Central memory CD8-positive, alpha-beta T cell (primary cell): ENCODE results near the gene MYL11.
A peak's percentile ranks its signal among the peaks of the same experiment; 100 is the strongest.

Source experiments
- ATAC-seq: fragments of 150-1000 bp; cut with Tn5 transposase; replicated peaks from 2 replicates; pipeline ENCODE4 v1.10.0; 2022; ENCODE audit warnings: mild to moderate bottlenecking, moderate FRiP score, moderate number of reproducible peaks; ENCODE audit not compliant: poor library complexity, severe bottlenecking; ENCODE audit errors: extremely low read depth
- DNase-seq, 2 donors: peaks; one replicate each; pipeline ENCODE4 v3.0.0; 2021; ENCODE audit warnings: low spot score in 2 of 2
- H3K27ac Mint-ChIP-seq: one replicate; pipeline ENCODE4 v1.8.0; 2022; ENCODE audit warnings: low read depth, mild to moderate bottlenecking, moderate library complexity, mixed read lengths
- H3K27me3 Mint-ChIP-seq: one replicate; pipeline ENCODE4 v1.8.0; 2022; ENCODE audit warnings: mixed read lengths
- H3K36me3 Mint-ChIP-seq: one replicate; pipeline ENCODE4 v1.8.0; 2022; ENCODE audit warnings: mild to moderate bottlenecking, moderate library complexity, mixed read lengths; ENCODE audit not compliant: insufficient read depth
- H3K4me1 Mint-ChIP-seq: one replicate; pipeline ENCODE4 v1.8.0; 2022; ENCODE audit warnings: mixed read lengths
- H3K4me3 Mint-ChIP-seq: one replicate; pipeline ENCODE4 v1.8.0; 2022; ENCODE audit warnings: mild to moderate bottlenecking, moderate library complexity, mixed read lengths
- H3K9me3 Mint-ChIP-seq: one replicate; pipeline ENCODE4 v1.8.0; 2022; ENCODE audit warnings: mixed read lengths

The MYL11 gene

GRCh38 chr16:30348929-30349328 lies 25.7 kb upstream of the MYL11 start:
- H3K27ac Mint-ChIP-seq = peak overlapping the region; percentile 77
- DNase-seq (no peak), ATAC-seq (no peak)
- no peaks in the 10 kb centered on the region for H3K9me3 Mint-ChIP-seq
- peaks cover 43% of the 10 kb centered on the region for H3K4me1 Mint-ChIP-seq
- no peak overlapping the region for H3K4me3 Mint-ChIP-seq
- H3K27me3 Mint-ChIP-seq = no peaks in the 10 kb centered on the region
- H3K36me3 Mint-ChIP-seq = peaks cover 23% of the 10 kb centered on the region

- Mint-ChIP-seq H3K4me1 (peaks cover 49% of the 10 kb centered on the region), H3K36me3 (peaks cover 30% of the 10 kb centered on the region)
Observed at GRCh38 chr16:30349675-30350074, 24.9 kb upstream of the MYL11 start.

DNA sequence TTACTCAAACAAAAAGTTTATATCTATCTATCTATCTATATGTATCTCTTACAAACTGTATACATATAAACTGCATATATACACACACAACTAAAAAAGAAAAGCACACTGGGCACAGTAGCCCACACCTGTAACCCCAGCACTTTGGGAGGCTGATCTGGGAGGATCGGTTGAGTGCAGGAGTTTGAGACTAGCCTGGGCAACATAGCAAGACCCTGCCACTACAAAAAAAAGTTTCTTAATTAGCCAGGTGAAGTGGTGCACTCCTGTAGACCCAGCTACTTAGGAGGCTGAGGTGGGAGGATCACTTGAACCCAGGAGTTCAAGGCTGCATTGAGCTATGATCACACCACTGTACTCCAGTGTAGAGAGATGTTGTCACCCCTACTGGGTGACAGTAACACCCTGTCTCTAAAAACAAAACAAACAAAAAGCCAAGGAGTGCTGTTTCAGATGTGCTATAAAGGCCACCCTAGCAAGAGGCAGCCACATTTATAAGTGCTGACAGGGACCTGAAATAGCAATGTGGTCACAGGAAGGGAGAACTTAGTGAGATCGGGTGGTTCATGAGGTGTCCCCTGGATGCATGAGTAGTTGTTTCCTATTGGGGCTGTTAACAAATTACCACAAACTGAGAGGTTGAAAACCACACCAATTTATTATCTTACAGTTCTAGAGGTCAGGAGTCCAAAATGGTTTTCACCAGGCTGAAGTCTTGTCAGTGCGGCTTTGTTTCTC lies 24.3 kb upstream of the MYL11 start:
- Mint-ChIP-seq H3K9me3 (no peaks in the 10 kb centered on the region), H3K4me1 (peaks cover 56% of the 10 kb centered on the region), H3K27me3 (no peaks in the 10 kb centered on the region), H3K4me3 (peak overlapping the region; percentile 23), H3K36me3 (peaks cover 34% of the 10 kb centered on the region), H3K27ac (peak overlapping the region; percentile 77)
- no peak for DNase-seq
- ATAC-seq = peak; percentile 57

More at GRCh38 chr16:30349675-30350074, 24.9 kb upstream of the MYL11 start:
- H3K9me3 Mint-ChIP-seq = no peaks in the 10 kb centered on the region
- H3K27me3 Mint-ChIP-seq = no peaks in the 10 kb centered on the region
- H3K27ac Mint-ChIP-seq = peak overlapping the region; percentile 77
- DNase-seq (no peak), ATAC-seq (peak; percentile 10)
- peak overlapping the region; percentile 8 for H3K4me3 Mint-ChIP-seq

DNA sequence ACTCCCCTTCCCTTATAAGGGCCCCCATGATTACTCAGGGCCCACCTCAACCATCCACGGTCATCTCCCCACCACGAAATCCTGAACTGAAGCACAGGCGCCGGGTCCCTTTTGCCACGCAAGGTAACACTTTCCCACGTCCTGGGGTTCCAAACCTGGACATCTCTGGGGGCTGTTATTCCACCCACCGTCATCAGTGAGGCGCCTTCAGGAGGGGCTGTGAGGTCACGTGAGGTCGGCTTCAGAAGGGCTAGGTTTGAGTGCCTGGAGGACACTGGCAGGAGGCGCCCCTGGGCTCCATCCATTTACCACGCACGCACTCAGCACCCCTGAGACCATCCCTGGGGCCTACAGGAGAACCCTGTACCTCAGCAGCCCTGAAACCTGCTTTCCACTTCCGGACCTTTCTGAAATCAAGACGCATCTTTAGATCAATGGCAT lies 23.6 kb upstream of the MYL11 start:
- Mint-ChIP-seq H3K27ac (peak overlapping the region; percentile 77), H3K27me3 (no peaks in the 10 kb centered on the region), H3K4me3 (peak overlapping the region; percentile 23), H3K9me3 (no peaks in the 10 kb centered on the region), H3K4me1 (peaks cover 63% of the 10 kb centered on the region), H3K36me3 (peaks cover 34% of the 10 kb centered on the region)
- DNase-seq (no peak), ATAC-seq (no peak)

DNA sequence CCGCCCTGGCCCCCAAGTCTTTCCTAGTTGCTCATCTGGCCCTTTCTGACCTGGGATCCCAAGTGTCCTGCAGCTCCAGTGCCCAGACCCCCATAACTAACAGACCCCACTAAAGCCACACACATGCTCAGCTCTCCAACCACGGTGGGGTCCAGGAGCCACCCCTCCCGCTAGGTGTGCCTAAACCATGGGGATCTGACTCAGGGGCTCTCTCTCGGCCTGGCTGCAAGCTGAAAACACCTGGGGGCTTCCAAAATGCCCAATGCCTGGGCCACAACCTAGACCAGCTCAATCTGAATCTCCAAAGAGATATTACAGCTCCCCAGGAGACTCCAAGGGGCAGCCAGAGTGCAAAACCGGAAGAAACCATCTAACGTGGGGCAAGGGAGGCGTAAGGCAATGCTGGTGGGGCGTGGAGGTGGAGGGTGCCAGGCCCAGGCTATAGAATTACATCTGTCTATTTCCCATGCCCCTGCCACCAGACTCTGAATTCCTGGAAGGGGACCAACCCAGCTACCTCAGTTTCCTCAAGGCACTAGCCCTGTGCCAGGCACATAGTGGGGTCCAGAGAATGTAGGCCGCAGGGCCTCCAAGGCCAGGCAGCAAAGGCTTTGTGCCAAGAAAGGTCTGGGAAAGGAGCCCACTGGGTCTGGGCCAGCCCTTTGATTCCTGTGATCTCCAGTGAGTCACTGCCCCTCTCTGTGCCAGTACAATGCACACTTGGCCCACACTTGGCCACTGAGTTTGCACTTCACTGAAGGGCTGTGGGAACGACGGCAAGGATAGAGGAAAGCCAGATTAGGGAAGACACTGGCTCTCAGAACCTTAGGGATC lies 22.8 kb upstream of the MYL11 start:
- Mint-ChIP-seq H3K9me3 (no peaks in the 10 kb centered on the region), H3K4me3 (peak overlapping the region; percentile 16), H3K27me3 (no peaks in the 10 kb centered on the region), H3K27ac (peak overlapping the region; percentile 77), H3K36me3 (peaks cover 34% of the 10 kb centered on the region), H3K4me1 (peaks cover 69% of the 10 kb centered on the region)
- DNase-seq = no peak
- no peak for ATAC-seq

- H3K27ac Mint-ChIP-seq = peak overlapping the region; percentile 32
- no peak for ATAC-seq
- H3K36me3 Mint-ChIP-seq = peaks cover 39% of the 10 kb centered on the region
- no peak overlapping the region for H3K4me3 Mint-ChIP-seq
- peaks cover 75% of the 10 kb centered on the region for H3K4me1 Mint-ChIP-seq
- H3K27me3 Mint-ChIP-seq = no peaks in the 10 kb centered on the region
- no peak for DNase-seq
- H3K9me3 Mint-ChIP-seq = no peaks in the 10 kb centered on the region
Observed at GRCh38 chr16:30352488-30353401, 21.9 kb upstream of the MYL11 start.

GRCh38 chr16:30353438-30354129 lies 21.0 kb upstream of the MYL11 start:
- ATAC-seq (no peak), DNase-seq (no peak)
- H3K27ac Mint-ChIP-seq = peak overlapping the region; percentile 97
- no peaks in the 10 kb centered on the region for H3K9me3 Mint-ChIP-seq
- peaks cover 37% of the 10 kb centered on the region for H3K36me3 Mint-ChIP-seq
- H3K4me1 Mint-ChIP-seq = peaks cover 75% of the 10 kb centered on the region
- H3K27me3 Mint-ChIP-seq = no peaks in the 10 kb centered on the region
- peak overlapping the region; percentile 97 for H3K4me3 Mint-ChIP-seq

DNA sequence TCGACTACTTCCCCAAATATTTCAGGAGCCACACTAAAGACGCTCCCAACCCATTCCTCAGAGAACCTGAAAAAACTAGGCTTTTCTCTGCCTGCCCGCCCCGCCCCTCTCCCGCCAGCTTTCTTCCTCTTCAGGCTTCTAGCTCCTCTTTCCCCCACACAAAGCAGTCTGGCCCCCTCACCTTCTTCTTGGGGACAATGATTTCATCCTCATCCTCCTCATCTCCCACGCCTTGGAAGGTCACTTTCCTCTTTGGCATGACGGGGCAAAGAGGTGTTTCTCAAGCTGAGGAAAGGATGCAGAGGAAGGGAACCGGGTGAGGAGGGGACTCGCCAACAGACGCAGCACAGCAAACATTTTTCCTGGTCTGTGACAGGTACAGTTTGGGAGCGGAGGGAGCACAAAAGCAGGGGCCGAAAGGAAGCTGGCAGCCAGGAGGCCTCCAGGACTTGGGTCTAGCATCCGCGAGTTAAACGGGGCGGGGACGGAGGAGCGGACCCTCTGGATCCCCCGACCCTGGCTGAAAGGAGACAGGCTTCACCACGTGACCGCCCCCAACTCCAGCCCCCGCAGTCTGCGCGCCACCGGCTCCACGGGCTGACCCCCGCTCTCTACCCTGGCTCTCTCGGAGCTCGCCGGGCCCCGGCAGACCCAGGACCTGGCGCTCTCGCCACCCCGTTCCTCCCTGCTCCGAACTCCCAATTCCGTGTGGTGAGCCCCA lies 20.0 kb upstream of the MYL11 start:
- H3K4me1 Mint-ChIP-seq = peaks cover 68% of the 10 kb centered on the region

DNA sequence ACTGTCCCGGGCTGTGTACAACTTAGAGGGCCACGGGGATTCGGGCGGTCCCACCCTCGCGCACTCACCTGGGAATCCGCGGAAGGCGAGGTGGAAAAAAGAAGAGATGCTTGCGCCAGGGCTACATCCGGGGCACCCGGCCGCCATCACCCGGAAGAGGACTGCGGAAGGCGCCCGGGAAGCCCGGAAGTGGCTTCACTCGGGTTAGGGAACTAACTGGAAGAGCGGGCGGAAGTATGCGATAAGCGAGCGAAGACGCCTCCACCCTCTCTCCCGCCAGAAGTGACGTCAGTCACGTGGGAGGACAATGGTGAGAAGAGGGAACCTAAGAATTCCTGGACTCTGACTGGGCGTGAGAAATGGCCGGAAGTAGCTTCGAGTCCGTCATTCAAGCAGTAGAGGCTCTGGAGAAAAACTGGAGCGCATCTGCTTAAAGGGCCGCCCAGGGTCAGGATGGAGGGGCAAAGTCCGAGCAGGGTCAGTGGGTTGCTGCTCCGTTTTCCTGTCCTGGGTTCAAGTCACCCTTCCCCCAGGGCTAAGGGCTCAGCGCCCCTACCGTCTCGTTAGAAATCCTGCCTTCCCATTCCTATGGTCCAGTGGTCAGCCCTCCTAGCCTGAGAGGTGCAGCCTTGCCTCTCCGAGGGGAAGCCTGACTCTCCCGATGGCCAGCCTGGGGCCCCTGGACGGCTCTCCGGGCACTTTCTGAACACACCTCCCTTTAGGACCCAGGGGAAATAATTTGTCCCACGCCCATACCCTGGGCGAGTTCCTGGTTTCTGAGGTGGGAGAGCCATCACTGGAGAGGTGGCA lies 19.3 kb upstream of the MYL11 start, which contains the start of gene CD2BP2:
Gene CD2BP2, minus strand, starts transcription at position 165 of the 810 bp plus-strand sequence. CDS start 627 bp downstream, outside the sequence.
- Mint-ChIP-seq H3K36me3 (peaks cover 33% of the 10 kb centered on the region), H3K4me3 (peak within 1 kb of the TSS; percentile 97), H3K27ac (peak within 1 kb of the TSS; percentile 97), H3K4me1 (peaks cover 60% of the 10 kb centered on the region), H3K27me3 (no peaks in the 10 kb centered on the region), H3K9me3 (no peaks in the 10 kb centered on the region)
- ATAC-seq (peak; percentile 83), DNase-seq (peak; percentile 68 to 71)

More for the DNA sequence above, 20.0 kb upstream of the MYL11 start:
- H3K27ac Mint-ChIP-seq = peak overlapping the region; percentile 97
- H3K36me3 Mint-ChIP-seq = peaks cover 33% of the 10 kb centered on the region
- no peaks in the 10 kb centered on the region for H3K9me3 Mint-ChIP-seq
- DNase-seq (no peak), ATAC-seq (peak; percentile 9)
- H3K4me3 Mint-ChIP-seq = peak overlapping the region; percentile 97
- no peaks in the 10 kb centered on the region for H3K27me3 Mint-ChIP-seq

DNA sequence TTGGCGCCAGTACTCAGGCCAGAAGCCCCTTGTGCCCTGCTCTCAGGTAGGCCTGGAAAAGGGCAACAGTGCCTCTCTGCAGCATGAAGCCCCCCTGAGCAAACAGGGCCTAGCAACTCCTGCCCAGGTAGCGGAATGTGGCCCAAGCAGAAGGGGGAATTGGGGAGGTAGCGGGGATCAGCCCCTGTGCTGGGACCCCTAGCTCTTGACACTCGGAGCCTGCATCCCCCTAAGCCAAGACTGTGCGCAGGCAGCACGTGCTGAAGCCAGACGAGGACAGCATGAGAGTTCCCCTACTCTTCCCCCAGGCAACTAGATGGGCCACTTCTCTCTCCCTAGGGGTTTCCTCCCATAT lies 18.7 kb upstream of the MYL11 start:
- Mint-ChIP-seq H3K27ac (peak overlapping the region; percentile 97), H3K4me1 (peaks cover 54% of the 10 kb centered on the region), H3K27me3 (no peaks in the 10 kb centered on the region), H3K4me3 (peak overlapping the region; percentile 97), H3K36me3 (peaks cover 32% of the 10 kb centered on the region), H3K9me3 (no peaks in the 10 kb centered on the region)
- DNase-seq = no peak
- peak; percentile 8 for ATAC-seq
